Measurements from ENCODE around the gene C5orf24. TPM values are rescaled to one million over a fixed set of nuclear protein-coding genes. Genes with fewer than 3 reads are reported as not detected.

Gene C5orf24
- total RNA-seq, 1 donor from 2014 or later = 36.1 TPM

DNA sequence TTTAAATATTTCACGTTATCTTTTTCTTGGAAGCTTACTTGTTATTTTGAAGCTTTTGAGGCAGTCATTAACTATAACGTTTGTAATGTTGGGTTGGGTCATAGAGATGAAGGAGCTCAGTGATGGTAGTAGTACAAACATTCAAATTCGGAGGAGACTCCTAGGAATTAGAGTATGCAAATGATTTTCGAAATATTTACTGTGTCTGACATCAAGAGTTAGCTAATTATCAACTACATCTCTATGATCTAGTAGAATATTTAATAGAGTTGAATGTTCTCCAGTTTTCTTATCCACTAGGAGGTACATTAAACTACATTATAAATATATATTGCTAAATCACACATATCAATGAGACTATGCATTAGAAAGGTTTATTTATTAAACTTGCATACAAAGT, 28.8 kb upstream of the C5orf24 start:
- H3K27ac Mint-ChIP-seq = no peak overlapping the region

DNA sequence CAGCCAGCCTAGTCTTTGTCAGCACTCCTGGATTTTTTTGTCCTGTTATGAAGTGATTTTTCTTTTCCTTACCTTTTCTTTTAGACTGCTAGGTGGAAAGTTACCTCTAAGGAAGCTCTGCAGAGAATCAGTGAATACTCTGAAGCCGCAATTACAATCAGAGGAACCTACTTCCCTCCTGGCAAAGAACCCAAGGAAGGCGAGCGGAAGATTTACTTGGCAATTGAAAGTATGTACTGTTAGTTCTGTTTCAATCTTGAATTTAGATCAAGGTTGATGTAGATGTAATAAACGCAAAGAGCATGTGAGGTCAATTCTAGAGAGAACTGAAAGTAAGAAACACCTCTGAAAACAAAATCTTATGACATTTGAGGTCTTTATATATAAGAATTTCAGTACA, 27.0 kb upstream of the C5orf24 start:
- TF ChIP-seq, protein P1, sequence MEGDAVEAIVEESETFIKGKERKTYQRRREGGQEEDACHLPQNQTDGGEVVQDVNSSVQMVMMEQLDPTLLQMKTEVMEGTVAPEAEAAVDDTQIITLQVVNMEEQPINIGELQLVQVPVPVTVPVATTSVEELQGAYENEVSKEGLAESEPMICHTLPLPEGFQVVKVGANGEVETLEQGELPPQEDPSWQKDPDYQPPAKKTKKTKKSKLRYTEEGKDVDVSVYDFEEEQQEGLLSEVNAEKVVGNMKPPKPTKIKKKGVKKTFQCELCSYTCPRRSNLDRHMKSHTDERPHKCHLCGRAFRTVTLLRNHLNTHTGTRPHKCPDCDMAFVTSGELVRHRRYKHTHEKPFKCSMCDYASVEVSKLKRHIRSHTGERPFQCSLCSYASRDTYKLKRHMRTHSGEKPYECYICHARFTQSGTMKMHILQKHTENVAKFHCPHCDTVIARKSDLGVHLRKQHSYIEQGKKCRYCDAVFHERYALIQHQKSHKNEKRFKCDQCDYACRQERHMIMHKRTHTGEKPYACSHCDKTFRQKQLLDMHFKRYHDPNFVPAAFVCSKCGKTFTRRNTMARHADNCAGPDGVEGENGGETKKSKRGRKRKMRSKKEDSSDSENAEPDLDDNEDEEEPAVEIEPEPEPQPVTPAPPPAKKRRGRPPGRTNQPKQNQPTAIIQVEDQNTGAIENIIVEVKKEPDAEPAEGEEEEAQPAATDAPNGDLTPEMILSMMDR (IDR thresholded peaks at IDR 0.05) = no peak
- ATAC-seq (ENCODE audit: low read depth) (no peak), DNase-seq (no peak)
- peaks cover 68% of the 10 kb centered on the region for H3K36me3 Mint-ChIP-seq (ENCODE audit: low read depth)
- H3K27me3 Mint-ChIP-seq = no peaks in the 10 kb centered on the region
- ChIA-PET POLR2A (no interaction called here), CTCF (no interaction called here)
- no peaks in the 10 kb centered on the region for H3K9me3 Mint-ChIP-seq
- peaks cover 7% of the 10 kb centered on the region for H3K4me1 Mint-ChIP-seq
- intact Hi-C loops (cut with micrococcal nuclease) = no loop called here
- H3K4me3 Mint-ChIP-seq = no peak overlapping the region
- no peak overlapping the region for H3K27ac Mint-ChIP-seq

More for the DNA sequence above, 28.8 kb upstream of the C5orf24 start:
- POLR2A ChIA-PET = no interaction called here
- Mint-ChIP-seq H3K36me3 (ENCODE audit: low read depth) (peaks cover 66% of the 10 kb centered on the region), H3K4me3 (no peak overlapping the region), H3K4me1 (peaks cover 17% of the 10 kb centered on the region), H3K9me3 (no peaks in the 10 kb centered on the region), H3K27me3 (no peaks in the 10 kb centered on the region)
- TF ChIP-seq, protein P1 (IDR thresholded peaks at IDR 0.05) = no peak
- CTCF ChIA-PET = no interaction called here
- DNase-seq = no peak
- intact Hi-C loops (cut with micrococcal nuclease) = no loop called here
- no peak for ATAC-seq (ENCODE audit: low read depth)

DNA sequence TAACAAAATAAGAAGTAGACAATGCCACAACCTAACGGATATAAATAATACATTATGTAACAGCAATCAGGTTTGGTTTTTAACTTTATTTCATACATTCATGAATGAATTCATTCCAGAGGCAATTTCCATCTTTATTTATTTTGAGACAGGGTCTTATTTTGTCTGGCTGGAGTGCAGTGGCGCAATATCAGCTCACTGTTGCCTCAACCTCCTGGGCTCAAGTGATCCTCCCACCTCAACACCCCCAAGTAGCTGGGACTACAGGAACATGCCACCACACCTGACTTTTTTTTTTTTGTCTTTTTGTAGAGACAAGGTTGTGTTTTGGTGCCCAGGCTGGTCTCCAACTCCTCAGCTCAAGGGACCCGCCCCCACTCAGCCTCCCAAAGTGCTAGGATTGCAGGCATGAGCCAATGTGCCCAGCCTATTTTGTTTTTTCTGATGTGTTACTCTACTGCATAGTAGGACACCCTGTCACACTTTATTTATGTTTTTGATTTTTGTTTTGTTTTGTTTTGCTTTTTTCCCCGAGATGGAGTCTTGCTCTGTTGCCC, 26.3 kb upstream of the C5orf24 start:
- no peaks in the 10 kb centered on the region for H3K27me3 Mint-ChIP-seq
- DNase-seq (no peak), ATAC-seq (ENCODE audit: low read depth) (no peak)
- no peak overlapping the region for H3K4me3 Mint-ChIP-seq
- H3K27ac Mint-ChIP-seq = no peak overlapping the region
- peaks cover 71% of the 10 kb centered on the region for H3K36me3 Mint-ChIP-seq (ENCODE audit: low read depth)
- ChIA-PET CTCF (no interaction called here), POLR2A (interaction anchor here (0.7 kb wide), 1 partner anchor 62 kb away, joined by 6 read pairs; no protein-coding TSS in a partner anchor)
- TF ChIP-seq, protein P1 (IDR thresholded peaks at IDR 0.05) = no peak
- peaks cover 1% of the 10 kb centered on the region for H3K4me1 Mint-ChIP-seq
- intact Hi-C loops (cut with micrococcal nuclease) = no loop called here
- no peaks in the 10 kb centered on the region for H3K9me3 Mint-ChIP-seq

DNA sequence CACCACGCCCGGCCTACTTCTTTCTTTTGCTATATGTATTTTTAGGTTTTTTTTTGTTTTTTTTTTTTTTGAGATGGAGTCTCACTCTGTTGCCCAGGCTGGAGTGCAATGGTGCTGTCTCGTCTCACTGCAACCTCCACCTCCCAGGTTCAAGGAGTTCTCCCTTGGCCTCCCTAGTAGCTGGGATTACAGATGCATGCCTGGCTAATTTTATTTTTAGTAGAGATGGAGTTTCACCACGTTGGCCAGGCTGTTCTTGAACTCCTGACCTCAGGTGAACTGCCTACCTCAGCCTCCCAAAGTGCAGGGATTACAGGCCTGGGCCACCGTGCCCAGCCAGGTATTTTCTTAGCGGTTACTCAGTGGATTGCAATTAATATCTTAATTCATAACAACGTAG, 23.9 kb upstream of the C5orf24 start:
- POLR2A ChIA-PET = interaction anchor here (0.7 kb wide), 1 partner anchor 25 kb away, joined by 4 read pairs; no protein-coding TSS in a partner anchor

DNA sequence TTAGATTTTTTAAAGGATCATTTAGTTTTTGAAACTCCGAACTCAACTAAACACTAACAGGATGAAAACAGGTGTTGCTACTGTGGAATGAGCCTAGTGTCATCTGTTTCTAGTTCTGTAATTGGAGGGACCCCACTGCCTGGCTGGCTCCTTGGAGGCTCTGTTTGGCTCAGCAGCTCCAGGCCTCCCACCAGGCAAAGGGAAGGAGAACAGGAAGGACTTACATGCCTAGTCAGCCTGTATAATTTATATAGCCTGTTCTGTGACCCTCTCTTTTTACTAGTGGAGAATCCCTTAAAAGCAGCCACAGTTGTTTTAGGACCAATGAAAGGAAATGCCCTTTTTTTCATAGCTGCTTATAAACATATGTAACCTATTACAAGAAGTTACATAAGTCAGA, 21.1 kb upstream of the C5orf24 start:
- POLR2A ChIA-PET = interaction anchor here (1.5 kb wide), 1 partner anchor 21 kb away, joined by 8 read pairs; the partner anchor contains the start of gene C5orf24
- peaks cover 75% of the 10 kb centered on the region for H3K36me3 Mint-ChIP-seq (ENCODE audit: low read depth)
- TF ChIP-seq, protein P1 (IDR thresholded peaks at IDR 0.05) = no peak
- intact Hi-C loops (cut with micrococcal nuclease) = no loop called here
- no peak overlapping the region for H3K27ac Mint-ChIP-seq
- ATAC-seq (ENCODE audit: low read depth) (no peak), DNase-seq (no peak)
- peaks cover 10% of the 10 kb centered on the region for H3K4me1 Mint-ChIP-seq
- H3K27me3 Mint-ChIP-seq = no peaks in the 10 kb centered on the region
- CTCF ChIA-PET = interaction anchor here (1.6 to 2.0 kb wide), 2 partner anchors 21 to 80 kb away, joined by 3 to 9 read pairs; partner anchors contain the start of genes C5orf24 and PCBD2
- H3K4me3 Mint-ChIP-seq = no peak overlapping the region
- no peaks in the 10 kb centered on the region for H3K9me3 Mint-ChIP-seq

More for the DNA sequence above, 23.9 kb upstream of the C5orf24 start:
- Mint-ChIP-seq H3K4me3 (no peak overlapping the region), H3K27me3 (no peaks in the 10 kb centered on the region), H3K27ac (no peak overlapping the region), H3K4me1 (peaks cover 10% of the 10 kb centered on the region), H3K9me3 (no peaks in the 10 kb centered on the region), H3K36me3 (ENCODE audit: low read depth) (peaks cover 74% of the 10 kb centered on the region)
- DNase-seq (no peak), ATAC-seq (ENCODE audit: low read depth) (no peak)
- intact Hi-C loops (cut with micrococcal nuclease) = no loop called here
- TF ChIP-seq, protein P1 (IDR thresholded peaks at IDR 0.05) = no peak
- CTCF ChIA-PET = no interaction called here
